Measurements from ENCODE around the gene GRIK4.

The GRIK4 gene

GRCh38 chr11:120929090-120929489 lies 417.5 kb downstream of the GRIK4 start:
- DNase-seq = no peak

- peak; percentile 40 for DNase-seq
Observed at GRCh38 chr11:120929664-120930154, 418.2 kb downstream of the GRIK4 start.

- no peak for DNase-seq
Observed at GRCh38 chr11:120931057-120931779, 419.7 kb downstream of the GRIK4 start.

GRCh38 chr11:120932305-120932915 lies 420.9 kb downstream of the GRIK4 start:
- DNase-seq = no peak

GRCh38 chr11:120936356-120936755 lies 424.8 kb downstream of the GRIK4 start:
- no peak for DNase-seq

- DNase-seq = no peak
Observed at GRCh38 chr11:120937501-120937900, 426.0 kb downstream of the GRIK4 start.

- DNase-seq = no peak
Observed at GRCh38 chr11:120938260-120938659, 426.7 kb downstream of the GRIK4 start.

- DNase-seq = no peak
Observed at GRCh38 chr11:120940160-120940848, 428.8 kb downstream of the GRIK4 start.

- DNase-seq = no peak
Observed at GRCh38 chr11:120941000-120941399, 429.5 kb downstream of the GRIK4 start.

- no peak for DNase-seq
Observed at GRCh38 chr11:120942701-120943100, 431.2 kb downstream of the GRIK4 start.

- peak; percentile 6 for DNase-seq
Observed at GRCh38 chr11:120945042-120945441, 433.5 kb downstream of the GRIK4 start.

GRCh38 chr11:120950880-120951279 lies 439.3 kb downstream of the GRIK4 start:
- no peak for DNase-seq

GRCh38 chr11:120952461-120953434 lies 441.2 kb downstream of the GRIK4 start:
- peak; percentile 57 for DNase-seq

GRCh38 chr11:120954381-120954780 lies 442.8 kb downstream of the GRIK4 start:
- DNase-seq = no peak

- no peak for DNase-seq
Observed at GRCh38 chr11:120956710-120957495, 445.4 kb downstream of the GRIK4 start.

GRCh38 chr11:120958185-120958584 lies 446.6 kb downstream of the GRIK4 start:
- DNase-seq = no peak

GRCh38 chr11:120959189-120959588 lies 447.6 kb downstream of the GRIK4 start:
- DNase-seq = no peak

- no peak for DNase-seq
Observed at GRCh38 chr11:120964857-120965256, 453.3 kb downstream of the GRIK4 start.

GRCh38 chr11:120966840-120967239 lies 455.3 kb downstream of the GRIK4 start:
- DNase-seq = no peak

GRCh38 chr11:120969993-120970392 lies 458.4 kb downstream of the GRIK4 start:
- no peak for DNase-seq

- no peak for DNase-seq
Observed at GRCh38 chr11:120971825-120972224, 460.3 kb downstream of the GRIK4 start.

GRCh38 chr11:120972621-120973020 lies 461.1 kb downstream of the GRIK4 start:
- no peak for DNase-seq
